ENCODE measurements around the gene MAGI2. TPM values are rescaled to one million over a fixed set of nuclear protein-coding genes. Genes with fewer than 3 reads are reported as not detected.

Gene MAGI2
- total RNA-seq, 1 experiment from 2014 or later, result 0.22 TPM

DNA sequence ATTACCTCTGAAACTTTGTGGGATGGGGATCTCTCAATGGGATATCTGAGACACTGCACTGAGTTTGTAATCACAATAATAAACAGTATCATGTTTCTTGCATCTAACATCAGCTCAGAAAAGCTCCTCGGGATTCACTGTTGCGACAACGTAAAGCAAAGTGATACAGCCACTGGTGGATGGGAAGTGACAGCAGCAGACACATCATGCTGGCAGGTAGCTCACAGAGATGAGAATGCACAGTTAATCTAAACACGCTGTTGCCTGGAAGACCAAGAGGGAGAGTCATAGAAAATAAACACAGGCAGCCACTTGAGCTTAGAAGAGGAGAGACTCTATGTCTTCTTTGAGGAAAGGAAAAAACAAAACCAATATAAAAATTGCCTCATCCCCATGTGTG lies 513.8 kb downstream of the MAGI2 start:
- no peaks in the 10 kb centered on the region for H3K36me3 ChIP-seq (ENCODE audit: control insufficient read depth in 1 of 2, insufficient read depth in 2 of 2, low read length in 2 of 2)
- ATAC-seq (no peak), DNase-seq (ENCODE audit: low read depth, low spot score) (no peak)
- ChIA-PET RAD21 (ENCODE audit: low non-redundant PET in 1 of 2, low total read pairs in 2 of 2, uncharacterized antibody in 2 of 2, unreplicated experiment in 2 of 2) (no interaction called here), POLR2A (no interaction called here), CTCF (no interaction called here)
- no peaks in the 10 kb centered on the region for H3K9me2 ChIP-seq (ENCODE audit: insufficient read depth)
- no peak overlapping the region for H3K9ac ChIP-seq (ENCODE audit: low read length)
- no peaks in the 10 kb centered on the region for H3K79me2 ChIP-seq (ENCODE audit: insufficient read depth, low read length)
- TF ChIP-seq CBX3 (IDR thresholded peaks at IDR 0.05; ENCODE audit: low read depth) (no peak), RAD21 (IDR thresholded peaks at IDR 0.05; ENCODE audit: low read depth) (no peak)
- TF ChIP-seq, protein P1, sequence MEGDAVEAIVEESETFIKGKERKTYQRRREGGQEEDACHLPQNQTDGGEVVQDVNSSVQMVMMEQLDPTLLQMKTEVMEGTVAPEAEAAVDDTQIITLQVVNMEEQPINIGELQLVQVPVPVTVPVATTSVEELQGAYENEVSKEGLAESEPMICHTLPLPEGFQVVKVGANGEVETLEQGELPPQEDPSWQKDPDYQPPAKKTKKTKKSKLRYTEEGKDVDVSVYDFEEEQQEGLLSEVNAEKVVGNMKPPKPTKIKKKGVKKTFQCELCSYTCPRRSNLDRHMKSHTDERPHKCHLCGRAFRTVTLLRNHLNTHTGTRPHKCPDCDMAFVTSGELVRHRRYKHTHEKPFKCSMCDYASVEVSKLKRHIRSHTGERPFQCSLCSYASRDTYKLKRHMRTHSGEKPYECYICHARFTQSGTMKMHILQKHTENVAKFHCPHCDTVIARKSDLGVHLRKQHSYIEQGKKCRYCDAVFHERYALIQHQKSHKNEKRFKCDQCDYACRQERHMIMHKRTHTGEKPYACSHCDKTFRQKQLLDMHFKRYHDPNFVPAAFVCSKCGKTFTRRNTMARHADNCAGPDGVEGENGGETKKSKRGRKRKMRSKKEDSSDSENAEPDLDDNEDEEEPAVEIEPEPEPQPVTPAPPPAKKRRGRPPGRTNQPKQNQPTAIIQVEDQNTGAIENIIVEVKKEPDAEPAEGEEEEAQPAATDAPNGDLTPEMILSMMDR (IDR thresholded peaks at IDR 0.05 in 2 of 3, conservative IDR thresholded peaks at IDR 0.05 in 1 of 3; ENCODE audit: borderline replicate concordance in 1 of 3, insufficient read depth in 1 of 3, low read depth in 2 of 3, low read length in 2 of 3), result no peak
- no peak overlapping the region for H3K4me2 ChIP-seq (ENCODE audit: low read length)
- H3K9me3 ChIP-seq (ENCODE audit: control insufficient read depth in 1 of 2, insufficient read depth in 1 of 2, low read depth in 1 of 2, low read length in 2 of 2), result no peaks in the 10 kb centered on the region
- no peak overlapping the region for H2AFZ ChIP-seq (ENCODE audit: low read depth, low read length, poor library complexity, severe bottlenecking)
- no peaks in the 10 kb centered on the region for H3K4me1 ChIP-seq (ENCODE audit: control insufficient read depth in 1 of 2, insufficient read depth in 2 of 2, low read length in 2 of 2)
- no TSS peak for BruUV-seq (replicated peaks)
- intact Hi-C loops (cut with micrococcal nuclease), result no loop called here
- H4K20me1 ChIP-seq (ENCODE audit: insufficient read depth), result no peaks in the 10 kb centered on the region
- H3K27me3 ChIP-seq (ENCODE audit: insufficient read depth, low read length), result no peaks in the 10 kb centered on the region
- H3K4me3 ChIP-seq (replicated peaks in 1 of 2; ENCODE audit: low read depth in 1 of 2, low read length in 2 of 2), result no peak overlapping the region
- H3K27ac ChIP-seq (ENCODE audit: low read depth, low read length), result no peak overlapping the region

DNA sequence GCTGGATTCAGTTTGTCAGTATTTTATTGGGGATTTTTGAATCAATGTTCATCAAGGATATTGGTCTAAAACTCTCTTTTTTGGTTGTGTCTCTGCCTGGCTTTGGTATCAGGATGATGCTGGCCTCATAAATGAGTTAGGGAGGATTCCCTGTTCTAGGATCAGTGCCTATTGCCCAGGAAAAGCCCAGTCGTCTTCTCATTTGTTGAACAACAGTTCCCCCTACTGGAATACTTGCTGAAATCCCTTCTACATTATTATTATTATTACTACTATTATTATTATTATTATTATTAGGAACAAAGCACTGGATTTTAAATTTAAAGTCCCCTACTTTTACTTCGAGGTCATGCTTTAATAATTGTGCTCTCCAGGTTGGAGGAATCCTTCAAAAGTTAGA lies 528.9 kb downstream of the MAGI2 start:
- Histone ChIP-seq H4K20me1 (ENCODE audit: insufficient read depth) (no peaks in the 10 kb centered on the region), H3K9me2 (ENCODE audit: insufficient read depth) (no peaks in the 10 kb centered on the region), H3K4me3 (replicated peaks in 1 of 2; ENCODE audit: low read depth in 1 of 2, low read length in 2 of 2) (no peak overlapping the region), H3K9ac (ENCODE audit: low read length) (no peak overlapping the region), H3K36me3 (ENCODE audit: control insufficient read depth in 1 of 2, insufficient read depth in 2 of 2, low read length in 2 of 2) (no peaks in the 10 kb centered on the region), H3K27me3 (ENCODE audit: insufficient read depth, low read length) (no peaks in the 10 kb centered on the region), H2AFZ (ENCODE audit: low read depth, low read length, poor library complexity, severe bottlenecking) (no peak overlapping the region), H3K4me2 (ENCODE audit: low read length) (no peak overlapping the region), H3K79me2 (ENCODE audit: insufficient read depth, low read length) (no peaks in the 10 kb centered on the region), H3K27ac (ENCODE audit: low read depth, low read length) (no peak overlapping the region), H3K9me3 (ENCODE audit: control insufficient read depth in 1 of 2, insufficient read depth in 1 of 2, low read depth in 1 of 2, low read length in 2 of 2) (no peaks in the 10 kb centered on the region), H3K4me1 (ENCODE audit: control insufficient read depth in 1 of 2, insufficient read depth in 2 of 2, low read length in 2 of 2) (no peaks in the 10 kb centered on the region)
- ChIA-PET CTCF (no interaction called here), RAD21 (ENCODE audit: low non-redundant PET in 1 of 2, low total read pairs in 2 of 2, uncharacterized antibody in 2 of 2, unreplicated experiment in 2 of 2) (no interaction called here), POLR2A (no interaction called here)
- TF ChIP-seq POLR2AphosphoS5 (IDR thresholded peaks at IDR 0.05; ENCODE audit: low read depth, low read length) (no peak), EZH2 (IDR thresholded peaks at IDR 0.05) (no peak), RAD21 (IDR thresholded peaks at IDR 0.05; ENCODE audit: low read depth) (peak; percentile 61)
- TF ChIP-seq, protein P1 (IDR thresholded peaks at IDR 0.05 in 2 of 3, conservative IDR thresholded peaks at IDR 0.05 in 1 of 3; ENCODE audit: borderline replicate concordance in 1 of 3, insufficient read depth in 1 of 3, low read depth in 2 of 3, low read length in 2 of 3), result peak in 2 of 3 experiments; percentile 22 to 35; a peak in 1 of 6 replicates
- TF ChIP-seq, protein P2, sequence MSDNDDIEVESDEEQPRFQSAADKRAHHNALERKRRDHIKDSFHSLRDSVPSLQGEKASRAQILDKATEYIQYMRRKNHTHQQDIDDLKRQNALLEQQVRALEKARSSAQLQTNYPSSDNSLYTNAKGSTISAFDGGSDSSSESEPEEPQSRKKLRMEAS (IDR thresholded peaks at IDR 0.05), result no peak
- intact Hi-C loops (cut with micrococcal nuclease), result loop anchor here (1.0 to 10.0 kb wide), 5 partner anchors 337 to 1270 kb away; no protein-coding TSS in a partner anchor
- ATAC-seq (no peak), DNase-seq (ENCODE audit: low read depth, low spot score) (peak; percentile 15)
- BruUV-seq (replicated peaks), result no TSS peak
